DOHH2 (cell line): ENCODE measurements around the gene BHLHE40.

Source experiments
- H3F3A ChIP-seq: fragments of 200-600 bp; sonication (generic), shearing (Covaris generic); 2 replicates; pipeline ENCODE4 v1.6.0; 2016; ENCODE audit warnings: antibody characterized with exemption, mild to moderate bottlenecking; ENCODE audit not compliant: control insufficient read depth, insufficient read depth
- H3K27ac ChIP-seq: fragments of 200-600 bp; sonication (generic); 2 replicates; pipeline ENCODE4 v1.5.1; 2014; ENCODE audit warnings: low read depth, mild to moderate bottlenecking, low read length, moderate library complexity
- H3K27me3 ChIP-seq: fragments of 200-600 bp; sonication (generic); 2 replicates; pipeline ENCODE4 v1.6.1; 2014; ENCODE audit warnings: mild to moderate bottlenecking, low read length, mixed read lengths; ENCODE audit not compliant: control insufficient read depth
- H3K36me3 ChIP-seq: fragments of 200-600 bp; sonication (generic); 2 replicates; pipeline ENCODE4 v1.6.1; 2014; ENCODE audit warnings: mild to moderate bottlenecking, low read length, moderate library complexity, mixed read lengths; ENCODE audit not compliant: control insufficient read depth
- H3K4me1 ChIP-seq: fragments of 200-600 bp; sonication (generic); 2 replicates; pipeline ENCODE4 v1.6.1; 2014; ENCODE audit warnings: mild to moderate bottlenecking, low read length, mixed read lengths; ENCODE audit not compliant: control insufficient read depth
- H3K4me2 ChIP-seq: fragments of 200-600 bp; sonication (generic); 2 replicates; pipeline ENCODE4 v1.6.0; 2014; ENCODE audit warnings: mild to moderate bottlenecking, low read length, moderate library complexity
- H3K4me3 ChIP-seq: fragments of 200-600 bp; sonication (generic); 2 replicates; pipeline ENCODE4 v1.5.1; 2014; ENCODE audit warnings: mild to moderate bottlenecking, low read length, mixed read lengths
- H3K79me2 ChIP-seq: fragments of 200-600 bp; sonication (generic); 2 replicates; pipeline ENCODE4 v1.6.1; 2014; ENCODE audit warnings: mild to moderate bottlenecking, low read length, mixed read lengths; ENCODE audit not compliant: control insufficient read depth
- H3K9me2 ChIP-seq: fragments of 200-600 bp; sonication (generic); replicated peaks from 2 replicates; pipeline ENCODE4 v1.6.1; 2014; ENCODE audit warnings: mild to moderate bottlenecking, low read length, mixed read lengths; ENCODE audit not compliant: control insufficient read depth
- H3K9me3 ChIP-seq: fragments of 200-600 bp; sonication (generic); 2 replicates; pipeline ENCODE4 v1.6.1; 2014; ENCODE audit warnings: antibody characterized with exemption, low read length, mixed read lengths; ENCODE audit not compliant: control insufficient read depth, insufficient read depth
- H4K20me1 ChIP-seq: fragments of 200-600 bp; sonication (generic); 2 replicates; pipeline ENCODE4 v1.6.0; 2014; ENCODE audit warnings: low read depth, mild to moderate bottlenecking, antibody characterized with exemption, low read length, moderate library complexity; ENCODE audit not compliant: control insufficient read depth, insufficient read depth
- CTCF ChIP-seq: fragments of 200-600 bp; sonication (generic); IDR thresholded peaks from one replicate; pipeline ENCODE4 v1.5.1; 2014; ENCODE audit warnings: antibody characterized with exemption, mild to moderate bottlenecking, low read depth, low read length; ENCODE audit not compliant: poor library complexity, severe bottlenecking
- EZH2phosphoT487 ChIP-seq: fragments of 200-600 bp; sonication (generic); IDR thresholded peaks from 2 replicates; pipeline ENCODE4 v1.6.1; 2017; ENCODE audit warnings: borderline replicate concordance, mild to moderate bottlenecking, antibody characterized with exemption, low read length, moderate library complexity, mixed read lengths

BHLHE40 gene

GRCh38 chr3:4954256-4955000 is 24.8 kb upstream of the BHLHE40 start:
- Histone ChIP-seq H3K27me3 (no peaks in the 10 kb centered on the region), H3K9me2 (no peaks in the 10 kb centered on the region), H3F3A (no peaks in the 10 kb centered on the region)

GRCh38 chr3:4956099-4956498 is 23.1 kb upstream of the BHLHE40 start:
- TF ChIP-seq CTCF: no peak
- no peak for TF ChIP-seq EZH2phosphoT487
- Histone ChIP-seq H3K27me3 (no peaks in the 10 kb centered on the region), H3K4me2 (no peak overlapping the region), H3F3A (no peaks in the 10 kb centered on the region), H3K9me3 (peaks cover 6% of the 10 kb centered on the region), H3K9me2 (no peaks in the 10 kb centered on the region), H3K36me3 (no peaks in the 10 kb centered on the region), H3K27ac (no peak overlapping the region), H4K20me1 (no peaks in the 10 kb centered on the region), H3K4me1 (no peaks in the 10 kb centered on the region), H3K4me3 (no peak overlapping the region), H3K79me2 (no peaks in the 10 kb centered on the region)

More at GRCh38 chr3:4954256-4955000, 24.8 kb upstream of the BHLHE40 start:
- Histone ChIP-seq H4K20me1 (no peaks in the 10 kb centered on the region), H3K36me3 (no peaks in the 10 kb centered on the region), H3K4me1 (no peaks in the 10 kb centered on the region), H3K4me3 (no peak overlapping the region), H3K79me2 (no peaks in the 10 kb centered on the region), H3K4me2 (no peak overlapping the region), H3K27ac (no peak overlapping the region), H3K9me3 (peaks cover 6% of the 10 kb centered on the region)
- no peak for TF ChIP-seq CTCF
- no peak for TF ChIP-seq EZH2phosphoT487

- Histone ChIP-seq H3K27me3 (no peaks in the 10 kb centered on the region), H4K20me1 (no peaks in the 10 kb centered on the region), H3K36me3 (no peaks in the 10 kb centered on the region), H3F3A (no peaks in the 10 kb centered on the region), H3K4me1 (no peaks in the 10 kb centered on the region), H3K9me3 (peaks cover 6% of the 10 kb centered on the region), H3K27ac (no peak overlapping the region), H3K4me3 (no peak overlapping the region), H3K4me2 (no peak overlapping the region), H3K9me2 (no peaks in the 10 kb centered on the region), H3K79me2 (no peaks in the 10 kb centered on the region)
- no peak for TF ChIP-seq EZH2phosphoT487
- no peak for TF ChIP-seq CTCF
Observed at GRCh38 chr3:4956738-4957137, 22.5 kb upstream of the BHLHE40 start.

- Histone ChIP-seq H3K27ac (no peak overlapping the region), H3K27me3 (no peaks in the 10 kb centered on the region), H3K4me1 (no peaks in the 10 kb centered on the region), H3K9me3 (peaks cover 6% of the 10 kb centered on the region), H3K36me3 (no peaks in the 10 kb centered on the region), H3K79me2 (no peaks in the 10 kb centered on the region), H3K9me2 (no peaks in the 10 kb centered on the region), H3K4me3 (no peak overlapping the region), H3K4me2 (no peak overlapping the region), H4K20me1 (no peaks in the 10 kb centered on the region), H3F3A (no peaks in the 10 kb centered on the region)
- no peak for TF ChIP-seq EZH2phosphoT487
- no peak for TF ChIP-seq CTCF
Observed at GRCh38 chr3:4957978-4958377, 21.3 kb upstream of the BHLHE40 start.
